HepG2 (cell line): Measurements from ENCODE around the gene FZD4. TPM values are rescaled to one million over a fixed set of nuclear protein-coding genes. Genes with fewer than 3 reads are reported as not detected.

Source experiments
- AFF4 ChIP-seq: sonication (generic); formaldehyde crosslinking; IDR thresholded peaks from 2 replicates; pipeline ENCODE4 v1.4.0; 2020; ENCODE audit warnings: missing genetic modification reagents
- ELF1 ChIP-seq: sonication (generic); formaldehyde crosslinking; IDR thresholded peaks from 2 replicates; pipeline ENCODE4 v1.4.0; 2020; ENCODE audit warnings: missing genetic modification reagents
- GZF1 ChIP-seq: sonication (generic); formaldehyde crosslinking; IDR thresholded peaks from 2 replicates; pipeline ENCODE4 v1.5.1; 2020; ENCODE audit warnings: mild to moderate bottlenecking, missing genetic modification reagents
- JUN ChIP-seq: sonication (generic); formaldehyde crosslinking; IDR thresholded peaks from 2 replicates; pipeline ENCODE4 v1.4.0; 2020; ENCODE audit warnings: mild to moderate bottlenecking, missing genetic modification reagents
- KDM1A ChIP-seq: IDR thresholded peaks from 2 replicates; pipeline ENCODE4 v1.6.1; 2016; ENCODE audit warnings: missing compliant biosample characterization
- MED13 ChIP-seq: sonication (generic); formaldehyde crosslinking; IDR thresholded peaks from 2 replicates; pipeline ENCODE4 v1.5.0; 2020; ENCODE audit warnings: missing genetic modification reagents
- MIER2 ChIP-seq: IDR thresholded peaks from 2 replicates; pipeline ENCODE4 v1.6.1; 2016; ENCODE audit warnings: missing biosample characterization, missing genetic modification reagents
- PATZ1 ChIP-seq: sonication (generic); formaldehyde crosslinking; IDR thresholded peaks from 2 replicates; pipeline ENCODE4 v1.4.0; 2020; ENCODE audit warnings: missing genetic modification reagents
- REST ChIP-seq, 2 experiments: IDR thresholded peaks; 2 replicates each; pipeline ENCODE4 v1.6.1; 2011 to 2012; ENCODE audit warnings: low read length in 2 of 2, borderline replicate concordance in 1 of 2, low read depth in 1 of 2, mild to moderate bottlenecking in 1 of 2, moderate library complexity in 1 of 2
- SOX6 ChIP-seq, 2 experiments: fragments of 450-650 bp in 1 of 2; sonication (generic) in 1 of 2; formaldehyde crosslinking in 1 of 2; IDR thresholded peaks; 2 replicates each; pipeline versions ENCODE4 v1.4.0 to v1.6.1; 2017 to 2020; ENCODE audit warnings: antibody characterized with exemption in 1 of 2, mild to moderate bottlenecking in 1 of 2, missing genetic modification reagents in 1 of 2
- SP140L ChIP-seq: sonication (generic); formaldehyde crosslinking; IDR thresholded peaks from 2 replicates; pipeline ENCODE4 v1.4.0; 2020; ENCODE audit warnings: missing genetic modification reagents, borderline replicate concordance
- TRAFD1 ChIP-seq: sonication (generic); formaldehyde crosslinking; IDR thresholded peaks from 2 replicates; pipeline ENCODE4 v1.5.1; 2020; ENCODE audit warnings: missing genetic modification reagents, mild to moderate bottlenecking, borderline replicate concordance
- TRIM24 ChIP-seq: sonication (generic); formaldehyde crosslinking; IDR thresholded peaks from 2 replicates; pipeline ENCODE4 v1.8.0; 2022; ENCODE audit warnings: mild to moderate bottlenecking, missing genetic modification reagents
- ZC3H4 ChIP-seq: sonication (generic); formaldehyde crosslinking; IDR thresholded peaks from 2 replicates; pipeline ENCODE4 v1.4.0; 2020; ENCODE audit warnings: missing genetic modification reagents, borderline replicate concordance
- ZNF33A ChIP-seq: sonication (generic); formaldehyde crosslinking; IDR thresholded peaks from 2 replicates; pipeline ENCODE4 v1.5.1; 2020; ENCODE audit warnings: missing genetic modification reagents, mild to moderate bottlenecking, moderate library complexity, borderline replicate concordance
- ZNF546 ChIP-seq: sonication (generic); formaldehyde crosslinking; conservative IDR thresholded peaks from 2 replicates; pipeline ENCODE4 v1.8.1; 2023; ENCODE audit warnings: mild to moderate bottlenecking, missing genetic modification reagents
- ZNF616 ChIP-seq: sonication (generic); formaldehyde crosslinking; IDR thresholded peaks from 2 replicates; pipeline ENCODE4 v1.5.0; 2020; ENCODE audit warnings: low read depth, mild to moderate bottlenecking, missing genetic modification reagents
- ZNF678 ChIP-seq: sonication (generic); formaldehyde crosslinking; IDR thresholded peaks from 2 replicates; pipeline ENCODE4 v1.4.0; 2020; ENCODE audit warnings: mild to moderate bottlenecking, missing genetic modification reagents
- polyA plus RNA-seq, 8 experiments: library from polyadenylated mRNA; depleted of rRNA in 3 of 8; stranded (reverse) in 7 of 8; unstranded in 1 of 8; fragments of >200 nt; fragmentation: Illumina TruSeq in 4 of 8; extraction: Trizol in 4 of 8; gene quantifications; 2 replicates each; pipeline versions ENCODE4 v1.2.1 to v1.2.3, GENCODE V29; 2011 to 2016; ENCODE audit warnings: low read depth in 4 of 8, missing spikeins in 1 of 8, mixed read lengths in 1 of 8; ENCODE audit not compliant: insufficient read depth in 1 of 8
- total RNA-seq, 5 experiments: library from RNA; depleted of rRNA; stranded (reverse); fragments of >200 nt; fragmentation: Illumina TruSeq; extraction: Trizol; gene quantifications; 2 replicates each; pipeline ENCODE4 v1.2.3, GENCODE V29; 2016; ENCODE audit warnings: low read depth in 1 of 5

The FZD4 gene
- total and polyA plus RNA-seq, 2 of the 13 experiments (the other 11 are each of a cell fraction or from before 2014, with no cell fraction given): 46.5 to 70.4 TPM

- TF ChIP-seq MIER2 (CRISPR knock-in tag) (no peak), KDM1A (CRISPR knock-in tag) (no peak), GZF1 (CRISPR knock-in tag) (0 out of 2 replicates have a peak, but pooled peaks have one; percentile 61), PATZ1 (no peak), MED13 (peak; percentile 70; the same call in 1 of the 2 replicates), ZNF546 (CRISPR knock-in tag) (no peak), SOX6 (IDR thresholded peaks at IDR 0.05) (no peak), SOX6 (CRISPR knock-in tag; IDR thresholded peaks at IDR 0.05) (no peak), ELF1 (CRISPR knock-in tag) (no peak), ZNF678 (no peak), ZC3H4 (CRISPR knock-in tag) (no peak), ZNF33A (CRISPR knock-in tag) (no peak), ZNF616 (no peak), TRAFD1 (CRISPR knock-in tag) (no peak), SP140L (no peak), TRIM24 (no peak), JUN (CRISPR knock-in tag) (no peak), AFF4 (CRISPR knock-in tag) (no peak), REST (IDR thresholded peaks at IDR 0.05; ENCODE audit: borderline replicate concordance in 1 of 2, low read depth in 1 of 2, low read length in 2 of 2) (no peak)
Measured at GRCh38 chr11:86954269-86955110, 705 bp downstream of the FZD4 start (continued).
